Measurements from ENCODE around the gene FLAD1.
"Not testable (repeated sequence)": the region's sequence is repeated elsewhere in the genome, so short reads cannot be mapped to it uniquely, and the experiment has no call there.

FLAD1 gene

DNA sequence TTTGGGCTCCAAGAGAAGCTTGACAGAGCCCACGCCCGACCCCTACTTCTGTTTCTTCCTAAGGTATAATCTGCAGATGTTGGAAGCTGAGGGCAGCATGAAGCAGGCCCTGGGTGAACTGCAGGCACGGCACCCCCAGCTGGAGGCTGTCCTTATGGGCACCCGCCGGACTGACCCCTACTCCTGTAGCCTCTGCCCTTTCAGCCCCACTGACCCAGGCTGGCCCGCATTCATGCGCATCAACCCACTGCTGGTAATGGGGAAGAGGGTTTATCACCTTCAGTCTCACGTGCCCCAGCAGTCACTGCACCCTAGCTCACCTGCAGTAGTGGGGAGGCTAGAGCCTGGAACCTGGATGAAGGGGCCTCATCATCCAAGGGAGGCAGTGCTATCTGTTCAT lies 7.1 kb downstream of the FLAD1 start:
- DNase-seq (ENCODE audit: low read depth), result no peak

DNA sequence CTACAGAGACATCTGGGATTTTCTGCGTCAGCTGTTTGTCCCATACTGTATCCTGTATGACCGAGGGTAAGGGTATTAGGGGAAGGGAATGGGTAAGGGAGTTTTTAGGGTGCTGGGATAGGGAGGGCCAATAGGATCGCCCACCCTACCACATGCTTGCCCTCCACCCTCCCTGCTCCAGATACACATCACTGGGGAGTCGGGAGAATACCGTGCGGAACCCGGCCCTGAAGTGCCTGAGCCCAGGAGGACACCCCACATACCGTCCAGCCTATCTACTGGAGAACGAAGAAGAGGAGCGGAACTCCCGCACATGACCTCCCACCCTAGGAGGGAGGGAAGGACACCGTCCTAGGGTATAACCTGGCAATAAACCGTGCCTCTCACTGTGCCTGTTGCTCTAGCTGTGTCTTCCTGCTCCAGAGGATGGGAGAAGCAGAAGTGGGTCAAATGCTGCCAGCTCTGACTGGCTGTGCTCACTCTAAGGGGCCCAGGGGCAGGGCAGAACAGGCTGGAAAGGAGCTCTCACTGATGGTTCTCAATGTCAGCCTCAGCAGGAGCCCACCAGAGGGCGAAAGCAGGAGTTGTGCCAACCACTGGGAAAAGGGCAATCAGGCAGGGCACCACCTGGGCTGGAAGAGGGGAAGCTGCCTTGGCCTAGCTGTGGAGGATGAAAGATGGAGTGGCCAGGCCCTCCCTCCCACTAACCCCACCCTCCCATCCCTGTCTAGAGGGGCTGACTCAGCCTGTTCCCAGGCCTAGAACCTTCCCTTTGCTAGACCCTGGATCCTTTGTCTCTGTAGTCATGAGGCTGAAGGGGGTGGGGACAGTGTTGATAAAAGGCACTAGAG lies 9.8 kb downstream of the FLAD1 start:
- no peak for DNase-seq (ENCODE audit: low read depth)

DNA sequence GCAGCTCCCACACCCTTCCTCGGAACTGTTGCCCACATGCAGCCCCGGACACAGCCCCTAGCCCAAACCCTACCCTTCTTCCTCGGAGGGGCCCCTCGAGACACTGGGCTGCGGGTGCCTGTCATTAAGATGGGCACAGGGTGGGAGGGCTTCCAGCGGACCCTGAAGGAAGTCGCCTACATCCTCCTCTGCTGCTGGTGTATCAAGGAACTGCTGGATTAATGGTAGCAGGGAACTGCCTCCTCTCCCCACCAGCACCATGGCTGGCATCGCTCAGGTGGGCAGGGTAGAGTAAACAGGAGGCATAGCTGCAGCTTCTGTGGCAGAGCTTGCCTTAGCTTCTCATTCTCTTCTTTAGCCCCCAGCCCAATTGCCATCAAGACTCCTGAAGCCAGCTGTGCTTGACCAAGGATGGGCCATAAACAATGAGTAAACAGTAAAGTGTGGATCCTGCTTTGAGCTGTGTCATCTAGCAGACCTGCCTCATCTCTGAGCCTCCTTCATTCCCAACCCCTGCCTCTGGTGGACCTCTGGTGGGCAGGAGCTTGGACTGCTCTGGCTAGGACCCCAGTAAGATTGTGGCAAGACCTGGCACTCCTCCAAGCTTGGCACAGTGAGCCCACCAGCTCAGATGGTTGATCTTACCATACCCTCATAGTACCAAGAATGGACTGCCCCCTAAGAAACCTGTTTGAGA lies 10.6 kb downstream of the FLAD1 start, which contains the start of gene LENEP:
Gene LENEP, plus strand, starts transcription at position 15 of the 697 bp plus-strand sequence. Its CDS starts 22 bp downstream, at position 37.
- no peak for DNase-seq (ENCODE audit: low read depth)

DNA sequence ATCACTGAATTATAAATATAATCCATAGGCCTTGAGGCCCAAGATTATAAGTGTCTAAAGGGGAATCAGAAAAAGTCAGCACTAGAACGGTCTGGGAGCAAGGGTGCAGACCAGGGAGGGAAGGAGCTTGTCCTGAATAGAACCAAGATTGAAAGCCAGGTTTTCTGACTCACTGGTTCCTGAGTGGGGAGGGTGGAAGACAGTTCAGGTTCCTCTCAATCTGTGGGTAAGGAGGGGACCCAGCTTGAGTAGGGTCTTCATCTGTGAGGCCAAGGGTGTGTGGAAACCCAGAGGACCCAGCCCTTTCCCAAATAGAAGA lies 11.1 kb downstream of the FLAD1 start:
- no peak for DNase-seq (ENCODE audit: low read depth)

DNA sequence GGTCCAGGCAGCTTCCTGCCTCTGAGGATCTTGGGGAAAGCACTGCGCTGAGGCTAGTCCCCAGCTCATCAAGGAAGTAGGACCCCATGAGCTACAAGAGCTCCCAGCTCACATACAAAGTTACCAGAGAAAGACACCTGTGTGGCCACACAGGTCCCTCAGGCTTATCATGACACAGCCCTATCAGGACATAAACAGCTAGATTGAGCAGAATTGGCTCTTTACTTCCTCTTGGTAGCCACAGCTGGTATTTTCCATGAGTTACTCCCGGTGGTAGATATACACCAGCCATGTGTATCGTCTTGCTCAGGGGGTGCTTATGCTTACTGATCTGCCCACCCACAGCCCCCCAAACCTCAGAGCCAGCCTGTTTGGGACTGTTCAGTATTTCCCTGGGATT lies 11.4 kb downstream of the FLAD1 start:
- DNase-seq (ENCODE audit: low read depth), result no peak

DNA sequence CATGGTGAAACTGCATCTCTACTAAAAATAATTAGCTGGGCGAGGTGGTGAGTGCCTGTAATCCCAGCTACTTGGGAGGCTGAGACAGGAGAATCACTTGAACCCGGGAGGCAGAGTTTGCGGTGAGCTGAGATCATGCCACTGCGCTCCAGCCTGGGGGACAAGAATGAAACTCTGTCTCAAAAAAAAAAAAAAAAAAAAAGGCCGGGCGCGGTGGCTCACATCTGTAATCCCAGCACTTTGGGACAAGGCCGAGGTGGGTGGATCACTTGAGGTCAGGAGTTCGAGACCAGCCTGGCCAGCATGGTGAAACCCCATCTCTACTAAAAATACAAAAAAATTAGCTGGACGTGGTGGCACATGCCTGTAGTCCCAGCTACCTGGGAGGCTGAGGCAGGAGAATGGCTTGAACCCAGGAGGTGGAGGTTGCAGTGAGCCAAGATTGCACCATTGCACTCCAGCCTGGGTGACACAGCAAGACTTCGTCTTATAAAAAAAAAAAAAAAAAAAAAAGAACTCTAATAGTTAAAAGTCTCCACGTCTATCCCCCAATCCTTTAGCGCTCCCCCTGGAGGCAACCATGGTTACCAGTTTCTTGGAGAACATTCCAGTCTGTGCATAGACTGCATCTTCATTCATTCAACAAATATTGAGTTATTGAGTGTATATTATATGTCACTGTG lies 12.3 kb downstream of the FLAD1 start:
- DNase-seq (ENCODE audit: low read depth), result not testable (repeated sequence)

DNA sequence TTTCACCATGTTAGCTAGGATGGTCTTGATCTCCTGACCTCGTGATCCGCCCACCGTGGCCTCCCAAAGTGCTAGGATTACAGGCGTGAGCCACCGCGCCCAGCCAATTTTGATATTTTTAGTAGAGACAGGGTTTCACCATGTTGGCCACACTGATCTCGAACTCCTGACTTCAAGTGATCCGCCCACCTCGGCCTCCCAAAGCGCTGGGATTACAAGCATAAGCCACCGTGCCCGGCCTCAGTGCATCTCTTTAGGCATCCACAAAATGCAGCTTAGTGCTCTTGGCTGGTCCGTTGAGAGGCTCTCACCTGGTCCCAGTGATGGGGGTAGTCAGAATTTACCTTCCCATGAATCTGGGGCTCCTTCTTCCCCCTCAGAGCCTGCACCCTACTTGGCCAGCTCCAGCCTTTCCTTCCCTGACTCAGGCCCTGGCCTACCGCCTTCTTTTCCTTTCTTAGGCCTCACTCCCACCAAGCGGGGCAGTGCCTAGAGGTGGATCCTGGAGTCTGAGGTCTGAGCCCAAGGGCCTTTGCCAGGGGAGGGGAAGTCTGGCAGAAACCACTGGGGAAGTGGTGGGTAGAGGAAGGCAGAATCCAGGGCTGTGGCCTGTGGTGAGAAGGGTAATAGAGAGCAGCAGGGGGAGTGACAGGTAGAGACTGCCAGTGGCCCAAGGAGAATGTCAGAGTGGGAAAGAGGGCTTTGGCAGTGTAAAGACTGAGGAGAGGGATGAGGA lies 14.0 kb downstream of the FLAD1 start:
- DNase-seq (ENCODE audit: low read depth), result no peak

DNA sequence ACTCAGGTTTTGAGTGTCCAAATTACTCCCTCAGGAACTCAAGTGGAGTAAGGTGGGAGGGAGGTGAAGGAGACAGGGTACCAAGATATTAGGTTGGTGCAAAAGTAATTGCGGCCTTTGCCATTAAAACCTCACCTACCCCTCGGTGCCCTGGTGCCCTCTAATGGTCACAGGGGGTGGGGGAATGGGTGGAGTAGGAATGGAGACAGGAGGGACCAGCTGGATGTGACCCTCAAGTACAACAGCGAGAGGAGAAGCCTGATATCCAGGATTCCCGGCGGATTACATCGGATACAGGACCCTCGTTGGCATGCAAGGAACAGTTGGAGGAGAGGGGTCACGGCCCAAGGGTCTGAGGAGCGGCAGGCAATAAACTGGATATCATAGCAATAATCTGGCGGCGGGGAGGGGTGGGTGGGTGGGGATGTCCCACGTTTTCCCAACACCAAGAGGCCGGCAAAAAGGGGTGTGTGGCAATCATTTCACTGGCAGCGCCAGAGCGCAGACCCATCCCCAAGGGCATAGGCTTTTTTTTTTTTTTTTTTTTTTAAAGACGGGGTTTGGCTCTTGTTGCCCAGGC lies 15.1 kb downstream of the FLAD1 start:
- DNase-seq (ENCODE audit: low read depth), result no peak

DNA sequence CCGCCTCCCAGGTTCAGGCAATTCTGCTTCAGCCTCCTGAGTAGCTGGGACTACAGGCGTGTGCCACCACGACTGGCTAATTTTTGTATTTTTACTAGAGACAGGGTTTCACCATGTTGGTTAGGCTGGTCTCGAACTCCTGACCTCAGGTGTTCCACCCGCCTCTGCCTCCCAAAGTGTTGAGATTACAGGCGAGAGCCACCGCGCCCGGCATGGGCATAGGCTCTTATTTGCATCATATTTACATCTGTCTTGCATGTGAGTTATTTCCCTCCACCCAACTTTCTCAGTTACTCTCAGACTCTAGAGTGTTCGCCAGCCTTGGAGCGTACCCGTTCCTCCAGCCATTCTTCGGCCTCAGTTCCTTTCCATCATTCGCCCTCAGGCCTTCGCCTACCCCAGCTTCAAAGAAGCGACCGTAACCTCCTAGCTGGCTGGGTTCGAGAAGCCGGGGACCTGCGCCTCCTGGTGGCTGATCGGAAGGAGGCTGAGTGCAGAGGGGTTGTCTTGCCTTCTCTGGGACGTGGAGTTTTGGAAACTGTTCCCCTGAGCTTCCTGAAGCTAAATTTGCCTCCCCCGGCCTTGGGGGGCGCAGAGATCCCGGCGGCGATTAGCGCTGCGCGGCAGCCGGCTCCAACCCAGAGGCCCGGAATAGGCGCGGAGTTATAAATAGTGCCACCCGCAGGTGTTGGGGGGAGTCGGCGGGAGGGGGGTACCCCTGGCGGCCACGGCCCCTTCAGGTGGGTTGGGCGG lies 15.8 kb downstream of the FLAD1 start:
- no peak for DNase-seq (ENCODE audit: low read depth)

DNA sequence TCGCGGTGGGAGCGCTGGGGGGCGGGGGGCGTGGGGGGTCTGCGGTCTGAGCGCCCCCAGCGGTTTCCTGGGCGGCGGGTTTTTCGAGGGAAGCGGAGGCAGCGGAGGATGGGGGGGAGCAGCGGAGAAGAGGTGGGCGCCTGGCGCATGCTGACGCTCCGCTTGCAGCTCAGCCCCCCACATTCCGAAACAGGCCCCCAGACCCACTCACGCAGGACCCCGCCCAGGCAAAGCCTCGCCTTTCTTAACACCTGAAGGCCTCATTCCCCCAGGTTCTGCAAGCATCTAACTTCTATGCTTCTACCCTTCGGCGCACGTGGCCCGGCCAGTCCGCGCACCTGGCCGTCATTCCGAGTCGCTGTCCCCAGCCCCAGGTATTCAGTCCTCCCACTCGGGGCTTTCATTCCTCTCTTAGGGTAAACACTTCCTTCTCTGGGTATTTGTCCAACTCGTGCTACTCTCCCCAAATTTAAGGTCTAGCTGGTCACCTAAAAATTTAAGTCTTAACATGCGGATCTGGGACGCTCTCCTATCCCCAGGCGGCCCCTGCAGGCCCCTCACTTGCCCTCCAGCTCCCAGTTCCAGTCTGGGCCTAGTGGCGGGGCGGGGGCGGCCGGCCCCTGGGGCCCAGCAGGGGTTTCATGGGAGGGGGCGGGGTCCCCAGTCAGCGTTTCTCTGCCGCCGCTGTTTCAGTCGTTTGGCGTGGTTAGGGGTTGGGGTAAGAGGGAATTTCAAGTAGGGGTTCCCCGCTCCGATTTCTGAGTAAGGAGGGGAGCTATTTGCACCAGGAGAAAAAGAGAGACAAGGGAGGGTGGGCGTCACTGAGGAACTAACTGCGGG lies 16.6 kb downstream of the FLAD1 start:
- DNase-seq (ENCODE audit: low read depth), result no peak

DNA sequence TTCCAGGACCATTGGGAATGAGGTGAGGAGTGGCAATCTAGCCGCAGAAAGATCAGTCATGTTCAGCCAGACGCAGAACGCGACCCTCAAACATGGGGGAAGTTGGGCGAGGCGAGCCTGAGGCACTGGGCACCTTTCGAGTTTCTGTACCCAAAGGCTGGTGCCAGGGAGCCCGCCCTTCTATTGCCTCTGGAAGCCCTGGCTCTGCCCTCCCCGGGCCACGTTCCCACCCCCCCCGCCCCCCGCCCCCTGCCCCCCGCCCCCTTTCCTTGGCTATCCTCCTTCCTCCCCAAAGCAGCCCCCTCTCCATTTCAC lies 17.2 kb downstream of the FLAD1 start:
- no peak for DNase-seq (ENCODE audit: low read depth)

DNA sequence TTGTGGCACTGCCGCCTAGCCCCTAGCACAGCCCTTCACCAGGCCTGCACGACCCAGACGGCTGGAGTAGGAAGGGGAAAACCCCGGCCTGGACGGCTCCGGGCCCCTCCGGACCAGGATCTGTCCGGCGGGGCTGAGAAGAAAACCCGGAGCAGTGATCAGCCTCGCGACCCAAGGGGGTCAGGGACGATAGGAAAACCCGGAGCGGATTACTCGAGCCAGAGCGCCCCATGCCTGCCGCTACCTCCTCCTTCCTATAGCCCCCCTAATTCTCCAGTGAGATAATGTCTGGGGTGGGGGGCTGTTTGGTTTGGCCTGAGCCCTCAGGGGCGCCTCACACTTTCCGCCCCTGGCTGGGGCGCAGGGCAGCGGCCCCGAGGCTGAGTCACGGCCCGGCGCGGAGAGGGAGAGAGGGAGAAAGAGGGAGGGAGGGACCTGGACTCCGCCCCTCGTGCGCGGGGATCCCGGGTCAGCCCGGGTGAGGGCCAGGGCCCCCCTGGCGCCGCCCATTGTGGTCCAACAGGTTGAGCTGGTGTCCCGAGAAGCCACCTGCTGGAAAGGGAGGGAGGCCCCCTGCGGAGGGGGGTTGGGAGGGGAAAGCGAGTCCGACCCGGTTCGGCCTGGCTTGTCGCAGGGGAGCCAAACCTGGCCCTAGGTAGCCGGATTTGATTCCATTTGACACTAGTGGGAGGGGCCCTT lies 17.7 kb downstream of the FLAD1 start:
- no peak for DNase-seq (ENCODE audit: low read depth)

DNA sequence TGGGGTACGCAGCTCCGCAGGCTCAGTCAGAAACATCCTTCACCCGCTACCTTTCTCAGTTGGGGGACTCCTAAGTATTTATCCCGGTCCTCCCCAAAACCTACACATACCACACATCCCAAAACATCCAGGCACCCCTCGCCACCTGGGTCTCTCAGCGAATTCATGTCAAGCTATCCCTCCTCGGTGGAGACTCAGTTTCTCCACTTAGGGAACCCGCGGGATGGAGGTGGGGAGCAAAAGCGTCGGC lies 18.2 kb downstream of the FLAD1 start:
- no peak for DNase-seq (ENCODE audit: low read depth)

DNA sequence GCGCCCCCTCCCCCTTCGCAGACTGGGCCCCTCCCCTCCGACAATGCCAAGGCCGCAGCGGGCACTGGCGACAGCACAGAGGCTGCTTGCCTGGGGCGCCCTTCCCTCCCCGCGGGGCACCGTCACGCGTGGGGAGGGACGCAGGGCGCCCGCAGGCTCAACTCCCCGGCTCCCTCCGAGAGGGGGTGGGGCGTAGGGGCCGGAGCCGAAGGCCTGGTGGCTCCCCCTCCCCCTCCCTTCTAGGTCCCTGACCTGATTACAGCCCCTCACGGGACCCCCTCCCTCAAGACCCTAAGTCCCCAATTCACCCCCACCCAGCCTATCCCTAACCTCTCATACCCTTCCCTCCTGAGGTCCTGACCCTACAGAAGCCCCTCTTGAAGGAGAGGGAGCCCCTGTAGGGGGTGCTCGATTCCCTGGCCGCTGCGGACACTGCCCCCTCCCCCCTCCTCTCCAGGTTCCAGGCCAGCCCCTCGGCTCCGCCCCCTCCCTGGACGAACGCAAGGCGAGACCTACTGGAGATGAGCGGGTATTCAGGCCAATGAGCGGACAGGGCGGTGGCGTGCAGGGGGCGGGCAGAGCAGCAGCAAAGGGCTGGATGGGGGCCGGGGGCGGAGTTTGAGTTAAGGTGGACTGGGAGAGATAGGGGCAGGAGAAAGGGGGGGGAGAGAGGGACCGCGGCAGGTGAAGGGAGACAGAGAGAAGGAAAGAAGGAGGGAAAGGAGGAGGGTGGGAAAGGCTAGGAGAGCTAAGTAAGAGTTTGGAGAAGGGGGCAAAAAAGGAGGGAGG lies 18.7 kb downstream of the FLAD1 start:
- peak; percentile 92 for DNase-seq (ENCODE audit: low read depth)

DNA sequence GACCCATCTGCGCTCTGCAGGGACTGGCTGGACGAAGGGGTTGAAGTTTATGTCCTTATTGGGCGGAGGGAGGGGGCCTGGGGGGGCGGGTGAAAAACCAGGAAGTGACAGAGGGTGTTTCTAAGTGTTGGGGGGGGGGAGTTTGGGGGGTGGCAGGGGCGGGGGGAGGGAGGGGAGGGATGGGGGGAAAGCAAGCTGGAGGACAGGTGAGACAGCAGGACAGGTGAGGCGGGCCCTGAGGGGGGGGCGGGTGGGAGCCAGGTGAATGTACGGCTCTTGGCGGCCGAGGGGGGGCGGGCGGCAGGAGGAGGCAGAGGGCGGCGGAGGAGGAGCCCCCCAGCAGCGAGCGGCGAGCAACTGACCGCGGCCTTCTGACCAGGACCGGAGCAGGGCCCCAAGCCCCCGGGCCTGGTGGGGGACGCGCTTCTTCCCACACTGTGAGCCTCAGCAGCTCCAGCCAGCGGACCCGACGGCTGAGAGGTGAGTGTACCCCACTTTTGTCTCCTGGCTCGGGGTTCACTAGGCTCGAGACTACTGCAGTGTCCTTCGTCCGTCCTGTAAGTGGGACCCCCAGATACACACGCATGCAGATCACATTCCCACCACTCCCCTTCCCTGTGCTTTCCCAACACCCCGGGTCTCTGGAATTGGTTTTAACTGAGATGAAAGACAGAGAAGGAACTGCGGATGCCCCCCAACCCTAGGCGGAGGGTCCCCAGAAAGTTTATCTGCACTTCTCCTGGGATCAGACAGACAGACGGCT lies 19.5 kb downstream of the FLAD1 start, which contains the start of gene ZBTB7B:
Gene ZBTB7B, plus strand, starts transcription at position 339 of the 763 bp plus-strand sequence. CDS start 11,859 bp downstream, outside the sequence.
- DNase-seq (ENCODE audit: low read depth), result no peak

DNA sequence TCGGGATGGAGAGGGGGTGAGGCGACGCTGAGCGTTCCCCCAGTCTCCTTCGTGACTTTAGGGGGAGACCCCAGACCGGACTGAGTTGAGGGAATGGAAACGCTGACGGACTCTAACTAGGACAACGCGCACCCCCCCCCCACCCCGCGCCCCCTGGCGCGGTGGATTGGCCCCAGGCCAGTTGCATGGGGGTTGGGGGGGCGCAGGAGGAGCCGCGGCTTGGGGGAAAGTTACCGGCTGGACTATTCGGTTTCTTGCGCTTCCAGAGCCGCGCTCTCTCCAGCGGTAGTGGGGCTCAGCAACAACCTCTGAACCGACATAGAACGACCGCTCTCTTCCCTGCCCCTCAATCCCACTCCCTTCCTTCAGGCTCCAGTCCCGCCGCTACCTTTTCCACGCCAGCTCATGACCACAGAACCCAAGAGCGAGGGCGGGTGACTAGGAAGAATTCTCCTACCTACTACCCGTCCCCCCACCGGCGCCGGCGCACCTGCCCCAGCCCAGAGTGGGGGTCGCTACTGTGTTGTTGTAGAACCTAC lies 20.2 kb downstream of the FLAD1 start:
- DNase-seq (ENCODE audit: low read depth), result no peak

DNA sequence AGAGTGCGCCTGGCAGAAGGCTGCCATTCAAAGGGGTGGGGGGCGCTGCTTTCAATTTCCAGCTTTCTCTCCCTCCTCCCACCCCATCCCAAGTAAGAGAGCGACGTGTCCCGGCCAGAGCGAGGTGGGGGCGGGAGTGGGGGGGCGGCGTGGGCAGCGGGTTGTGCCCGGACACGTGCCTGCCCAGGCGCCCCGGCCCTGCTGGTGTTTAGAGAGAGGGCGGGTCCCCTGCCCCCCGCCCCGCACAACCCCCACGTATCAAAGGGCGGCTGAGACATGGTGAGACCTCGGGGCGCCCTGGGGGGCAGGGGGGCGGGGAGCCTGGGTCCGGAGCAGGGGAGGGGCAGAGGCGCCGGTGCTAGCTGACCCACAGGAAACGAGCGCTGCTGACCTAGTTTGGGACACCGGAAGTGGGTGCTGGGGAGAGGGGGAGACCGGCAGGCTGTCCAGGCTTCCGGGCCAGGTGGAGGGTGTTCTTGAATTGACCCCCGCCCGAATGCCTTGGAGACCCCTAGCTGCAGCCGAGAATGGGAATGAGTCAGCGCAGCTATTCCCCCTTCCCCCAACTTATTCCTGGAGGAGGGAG lies 20.7 kb downstream of the FLAD1 start:
- no peak for DNase-seq (ENCODE audit: low read depth)

Data from HS-27A (cell line).